Measurements from ENCODE around the gene DGLUCY. TPM values are rescaled to one million over a fixed set of nuclear protein-coding genes. Genes with fewer than 3 reads are reported as not detected.
"Not testable (repeated sequence)": the region's sequence is repeated elsewhere in the genome, so short reads cannot be mapped to it uniquely, and the experiment has no call there.

DGLUCY gene
- total RNA-seq, 2 experiments from 2014 or later, result 52.3 to 59.3 TPM

DNA sequence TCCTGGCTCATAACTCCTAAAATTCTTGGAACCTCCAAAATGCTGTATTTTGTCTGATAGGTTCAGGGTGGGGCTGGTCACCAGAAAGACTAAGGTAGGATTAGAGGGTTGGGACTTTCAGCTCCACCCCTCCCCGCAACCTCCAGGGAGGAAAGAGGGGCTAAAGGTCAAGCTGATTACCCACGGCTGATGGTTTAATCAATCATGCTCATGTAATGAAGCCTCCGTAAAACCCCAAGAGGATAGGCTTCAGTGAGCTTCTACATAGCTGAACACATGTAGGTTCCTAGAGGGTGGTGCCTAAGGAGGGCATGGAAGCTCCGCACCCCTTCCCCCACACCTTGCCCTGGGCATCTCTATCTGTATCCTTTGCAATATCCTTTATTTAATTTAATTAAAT, 60.0 kb downstream of the DGLUCY start:
- ChIA-PET POLR2A (interaction anchor here (1.6 kb wide), 1 partner anchor 271 kb away, joined by 5 read pairs; no protein-coding TSS in a partner anchor), CTCF (interaction anchor here (0.8 to 8.4 kb wide), 41 partner anchors 10 to 401 kb away, joined by 3 to 215 read pairs (median 6); partner anchors contain the start of genes DGLUCY and GPR68)
- no peak for TF ChIP-seq CTCF (IDR thresholded peaks at IDR 0.05)
- ATAC-seq, result no peak
- H3K36me3 Mint-ChIP-seq (ENCODE audit: low read depth), result peaks cover 19% of the 10 kb centered on the region
- H3K4me3 Mint-ChIP-seq, result no peak overlapping the region
- peaks cover 16% of the 10 kb centered on the region for H3K4me1 Mint-ChIP-seq (ENCODE audit: low read depth)
- DNase-seq, result no peak
- no peaks in the 10 kb centered on the region for H3K27me3 Mint-ChIP-seq
- no peaks in the 10 kb centered on the region for H3K9me3 Mint-ChIP-seq
- intact Hi-C loops (cut with micrococcal nuclease), result loop anchor here (1.0 kb wide), 1 partner anchor 271 kb away; no protein-coding TSS in a partner anchor
- H3K27ac Mint-ChIP-seq, result no peak overlapping the region

DNA sequence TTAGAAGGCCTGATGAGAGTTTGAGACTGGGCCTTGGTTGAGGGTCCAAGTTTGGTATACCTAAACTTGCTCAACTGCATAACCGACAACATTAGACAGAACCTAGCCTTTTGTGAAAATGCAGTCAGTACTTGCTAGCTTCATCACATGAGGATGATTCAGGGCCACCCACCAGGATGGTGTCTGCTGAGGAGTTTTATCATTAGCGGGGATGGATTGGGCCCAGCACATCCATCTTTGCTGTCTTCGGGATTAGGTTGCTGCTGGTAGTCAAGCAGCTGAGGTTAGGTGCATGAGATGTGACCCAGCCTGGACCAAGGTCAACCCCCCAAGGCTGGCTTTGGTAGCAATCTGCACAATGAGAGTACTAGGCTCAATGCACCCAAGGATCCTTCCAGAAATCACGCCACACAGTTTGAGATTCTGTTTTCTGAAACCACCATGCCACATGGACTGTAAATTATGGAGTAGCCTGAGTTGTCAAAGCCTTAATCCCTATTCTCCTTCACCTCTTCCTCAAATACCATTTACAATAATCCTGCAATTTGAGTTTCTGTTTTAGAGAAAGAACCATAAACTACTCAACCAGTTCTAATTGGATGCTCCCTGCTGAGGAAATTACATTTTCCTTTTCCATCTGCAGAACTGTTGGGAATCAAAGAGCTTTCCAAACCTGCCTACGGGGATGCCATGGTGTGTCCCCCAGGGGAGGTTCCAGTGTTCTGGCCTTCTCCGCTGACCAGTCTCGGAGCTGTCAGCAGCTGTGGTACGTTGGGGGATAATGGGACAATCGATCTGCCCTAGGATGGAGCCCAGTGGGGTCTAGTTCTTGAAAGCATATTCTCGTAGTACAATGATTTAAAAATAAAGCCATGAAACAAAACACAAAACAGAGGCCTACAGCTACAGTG, 61.7 kb downstream of the DGLUCY start:
- no peak for ATAC-seq
- H3K4me1 Mint-ChIP-seq (ENCODE audit: low read depth), result peaks cover 16% of the 10 kb centered on the region
- intact Hi-C loops (cut with micrococcal nuclease), result loop anchor here (5.0 kb wide), 1 partner anchor 52 kb away; no protein-coding TSS in a partner anchor
- H3K9me3 Mint-ChIP-seq, result no peaks in the 10 kb centered on the region
- H3K27ac Mint-ChIP-seq, result peak overlapping the region; percentile 37
- CTCF ChIA-PET, result interaction anchor here (0.9 to 8.4 kb wide), 13 partner anchors 11 to 310 kb away, joined by 3 to 215 read pairs (median 15); partner anchors contain the start of gene GPR68
- no peaks in the 10 kb centered on the region for H3K27me3 Mint-ChIP-seq
- POLR2A ChIA-PET, result interaction anchor here (1.1 to 4.1 kb wide), 3 partner anchors 54 to 86 kb away, joined by 3 to 23 read pairs (median 7); partner anchors contain the start of gene GPR68
- no peak for TF ChIP-seq CTCF (IDR thresholded peaks at IDR 0.05)
- H3K36me3 Mint-ChIP-seq (ENCODE audit: low read depth), result peaks cover 21% of the 10 kb centered on the region
- DNase-seq, result no peak
- no peak overlapping the region for H3K4me3 Mint-ChIP-seq

GRCh38 chr14:91177073-91178034, 63.5 kb downstream of the DGLUCY start:
- ChIA-PET POLR2A (interaction anchor here (0.7 to 4.1 kb wide), 8 partner anchors 17 to 292 kb away, joined by 3 to 23 read pairs (median 4); partner anchors contain the start of gene GPR68), CTCF (interaction anchor here (0.7 to 8.4 kb wide), 50 partner anchors 9 to 423 kb away, joined by 3 to 215 read pairs (median 4); partner anchors contain the start of genes DGLUCY and GPR68)
- intact Hi-C loops (cut with micrococcal nuclease), result loop anchor here (1.0 to 5.0 kb wide), 2 partner anchors 50 to 109 kb away; no protein-coding TSS in a partner anchor
- DNase-seq (peak; percentile 84), ATAC-seq (peak; percentile 95)
- peaks cover 29% of the 10 kb centered on the region for H3K36me3 Mint-ChIP-seq (ENCODE audit: low read depth)
- no peaks in the 10 kb centered on the region for H3K27me3 Mint-ChIP-seq
- H3K4me1 Mint-ChIP-seq (ENCODE audit: low read depth), result peaks cover 16% of the 10 kb centered on the region
- no peaks in the 10 kb centered on the region for H3K9me3 Mint-ChIP-seq
- peak overlapping the region; percentile 89 for H3K27ac Mint-ChIP-seq
- H3K4me3 Mint-ChIP-seq, result no peak overlapping the region
- peak; percentile 90 for TF ChIP-seq CTCF (IDR thresholded peaks at IDR 0.05)

GRCh38 chr14:91180611-91181010, 66.7 kb downstream of the DGLUCY start:
- Mint-ChIP-seq H3K4me1 (ENCODE audit: low read depth) (peaks cover 12% of the 10 kb centered on the region), H3K27me3 (no peaks in the 10 kb centered on the region), H3K9me3 (no peaks in the 10 kb centered on the region), H3K4me3 (no peak overlapping the region), H3K36me3 (ENCODE audit: low read depth) (peaks cover 32% of the 10 kb centered on the region), H3K27ac (no peak overlapping the region)
- ATAC-seq (no peak), DNase-seq (no peak)
- ChIA-PET CTCF (no interaction called here), POLR2A (no interaction called here)
- intact Hi-C loops (cut with micrococcal nuclease), result no loop called here
- no peak for TF ChIP-seq CTCF (IDR thresholded peaks at IDR 0.05)

GRCh38 chr14:91182753-91183152, 68.9 kb downstream of the DGLUCY start:
- H3K27me3 Mint-ChIP-seq; H3K4me1 Mint-ChIP-seq (ENCODE audit: low read depth); H3K27ac Mint-ChIP-seq; H3K4me3 Mint-ChIP-seq; intact Hi-C loops (cut with micrococcal nuclease); H3K9me3 Mint-ChIP-seq; DNase-seq; ATAC-seq: not testable (repeated sequence)
- POLR2A ChIA-PET, result interaction anchor here (0.6 kb wide), 1 partner anchor 99 kb away, joined by 3 read pairs; no protein-coding TSS in a partner anchor
- peaks cover 30% of the 10 kb centered on the region for H3K36me3 Mint-ChIP-seq (ENCODE audit: low read depth)
- CTCF ChIA-PET, result interaction anchor here (2.2 kb wide), 1 partner anchor 9 kb away, joined by 7 read pairs; no protein-coding TSS in a partner anchor
